Esophagus (tissue), 2 donors: Measurements from ENCODE around the gene ZBTB8OS. TPM values are rescaled to one million over a fixed set of nuclear protein-coding genes. Genes with fewer than 3 reads are reported as not detected.

Experiments
- H3K27ac ChIP-seq, 2 donors: one replicate each; pipeline ENCODE4 v1.5.1; 2013; ENCODE audit warnings: low read depth in 2 of 2, mild to moderate bottlenecking in 2 of 2, inconsistent platforms in 1 of 2, low read length in 1 of 2, moderate library complexity in 1 of 2
- H3K27me3 ChIP-seq, 2 donors: one replicate each; pipeline ENCODE4 v1.6.1; 2013; ENCODE audit warnings: low read length in 2 of 2, control low read depth in 1 of 2, mild to moderate bottlenecking in 1 of 2; ENCODE audit not compliant: insufficient read depth in 2 of 2, control insufficient read depth in 1 of 2
- H3K36me3 ChIP-seq, 2 donors: one replicate each; pipeline ENCODE4 v1.6.1; 2013; ENCODE audit warnings: low read length in 1 of 2; ENCODE audit not compliant: control insufficient read depth in 2 of 2, insufficient read depth in 2 of 2
- H3K4me1 ChIP-seq, 2 donors: one replicate each; pipeline ENCODE4 v1.6.1; 2013; ENCODE audit warnings: low read length in 1 of 2; ENCODE audit not compliant: control insufficient read depth in 2 of 2, insufficient read depth in 2 of 2
- H3K4me3 ChIP-seq, 2 donors: one replicate each; pipeline ENCODE4 v1.5.1; 2013; ENCODE audit warnings: low read length in 2 of 2, mild to moderate bottlenecking in 2 of 2, low read depth in 1 of 2, moderate library complexity in 1 of 2
- H3K9me3 ChIP-seq, 2 donors: one replicate each; pipeline ENCODE4 v1.6.1; 2013; ENCODE audit warnings: mild to moderate bottlenecking in 2 of 2, low read depth in 1 of 2, low read length in 1 of 2, moderate library complexity in 1 of 2; ENCODE audit not compliant: control insufficient read depth in 2 of 2, insufficient read depth in 1 of 2
- WGBS, 2 donors: extraction: QIAGEN DNeasy Blood & Tissue Kit; methylation state at CpG; one replicate each; pipeline ENCODE4 v1.1.7; 2013; 5-methylcytosine and 5-hydroxymethylcytosine counted together
- polyA plus RNA-seq, 2 donors: library from polyadenylated mRNA; stranded (reverse); fragments of 200-250 nt; gene quantifications; one replicate each; pipeline ENCODE4 v1.2.3, GENCODE V29; 2013
- donor health status: healthy with polysubstance abuse.
- donor health status: Bipolar disorder and iron deficiency.

Gene ZBTB8OS
- polyA plus RNA-seq, 2 donors: 40.2 to 41.8 TPM

GRCh38 chr1:32580348-32581017 lies 69.9 kb downstream of the ZBTB8OS start:
- no peaks in the 10 kb centered on the region for H3K4me1 ChIP-seq
- H3K9me3 ChIP-seq: no peaks in the 10 kb centered on the region
- 80 to 85% methylated on average over 10 of the region's 10 CpGs for WGBS, 2 donors
- no peak overlapping the region for H3K27ac ChIP-seq
- no peaks in the 10 kb centered on the region for H3K36me3 ChIP-seq
- H3K4me3 ChIP-seq: no peak overlapping the region
- H3K27me3 ChIP-seq: no peaks in the 10 kb centered on the region

Other genes starting within 250 kb of the ZBTB8OS start
- gene ZBTB8B, start 185.5 kb downstream of the ZBTB8OS start, polyA plus RNA-seq: not detected
- gene ZBTB8A, start 111.1 kb downstream of the ZBTB8OS start, polyA plus RNA-seq: 1 to 10 TPM; 1.1 to 1.9 TPM
- 10 to 100 TPM; 28.3 to 47.0 TPM for gene RBBP4, start 658 bp upstream of the ZBTB8OS start, polyA plus RNA-seq
- 1 to 10 TPM; 2.8 to 4.9 TPM for gene SYNC, start 52.2 kb upstream of the ZBTB8OS start, polyA plus RNA-seq
- gene YARS1, start 166.8 kb upstream of the ZBTB8OS start, polyA plus RNA-seq: 10 to 100 TPM; 33.2 to 52.2 TPM
- gene S100PBP, start 167.1 kb upstream of the ZBTB8OS start, polyA plus RNA-seq: 10 to 100 TPM in 1 of 2 donors, 1 to 10 TPM in 1; 4.6 to 11.4 TPM
- gene FNDC5, start 220.4 kb upstream of the ZBTB8OS start, polyA plus RNA-seq: under 1 TPM; 0.53 to 0.90 TPM
- gene HPCA, start 235.9 kb upstream of the ZBTB8OS start, polyA plus RNA-seq: under 1 TPM in 1 of 2 donors, not detected in 1; 0.15 TPM